Gastrocnemius medialis (tissue), 4 donors: ENCODE measurements around the gene ZNF598. TPM values are rescaled to one million over a fixed set of nuclear protein-coding genes. Genes with fewer than 3 reads are reported as not detected.

Experiments used
- ATAC-seq, 2 donors: fragments of 150-250 bp; one replicate each; pipeline ENCODE4 v1.9.1; 2016
- DNase-seq, 2 donors: peaks; one replicate each; pipeline ENCODE4 v3.0.0-alpha.2; 2019
- H3K27ac ChIP-seq, 4 donors: fragments of 200-600 bp; sonication (generic); 1 replicate in 1 of 4; 2 replicates in 3 of 4; pipeline ENCODE4 v1.5.1; 2016 to 2018; ENCODE audit warnings: mild to moderate bottlenecking in 2 of 4, moderate library complexity in 1 of 4
- H3K27me3 ChIP-seq, 3 donors: fragments of 200-600 bp; sonication (generic) in 2 of 3; 1 replicate in 1 of 3; 2 replicates in 2 of 3; pipeline versions ENCODE4 v1.5.1 to v1.6.0; 2016 to 2019; ENCODE audit warnings: mild to moderate bottlenecking in 1 of 3, moderate library complexity in 1 of 3
- H3K36me3 ChIP-seq, 2 donors: fragments of 200-600 bp; sonication (generic) in 1 of 2; one replicate each; pipeline ENCODE4 v1.5.1; 2017 to 2018
- H3K4me1 ChIP-seq, 2 donors: fragments of 200-600 bp; sonication (generic) in 1 of 2; one replicate each; pipeline ENCODE4 v1.5.1; 2016 to 2017; ENCODE audit warnings: mild to moderate bottlenecking in 2 of 2
- H3K4me3 ChIP-seq, 4 donors: fragments of 200-600 bp; sonication (generic) in 3 of 4; 1 replicate in 1 of 4; 2 replicates in 3 of 4; pipeline ENCODE4 v1.5.1; 2016 to 2019; ENCODE audit warnings: mild to moderate bottlenecking in 2 of 4
- H3K9me3 ChIP-seq, 3 donors: fragments of 200-600 bp; sonication (generic) in 2 of 3; 1 replicate in 1 of 3; 2 replicates in 2 of 3; pipeline ENCODE4 v1.5.1; 2016 to 2019
- POLR2A ChIP-seq, 2 donors: fragments of 450-650 bp; IDR thresholded peaks; one replicate each; pipeline ENCODE4 v1.6.1; 2017; ENCODE audit warnings: antibody characterized with exemption in 2 of 2, mild to moderate bottlenecking in 2 of 2, moderate library complexity in 2 of 2
- in situ Hi-C, 4 donors: fragments of 200-750 bp; cut with MboI; loops; one replicate each; pipeline versions ENCODE4 v1.15.0 to v1.8.0; 2017; ENCODE audit warnings: low sequenced_read_pairs in 4 of 4
- intact Hi-C: fragments of 100-400 bp; cut with DNase I; formaldehyde crosslinking; loops from one replicate; pipeline ENCODE4 v1.15.1; 2023; ENCODE audit warnings: low total_unique reads
- total RNA-seq, 4 donors: library from RNA; depleted of rRNA; stranded (reverse); fragments of >200 nt; gene quantifications; one replicate each; pipeline versions ENCODE4 v1.1.0 to v1.2.3, GENCODE V29; 2016
- TF ChIP-seq, protein P1 (sequence below), 5 experiments: fragments of 450-650 bp in 3 of 5; fragments of 200-600 bp in 2 of 5; sonication (generic) in 2 of 5; IDR thresholded peaks in 4 of 5; conservative IDR thresholded peaks in 1 of 5; 1 replicate in 4 of 5; 2 replicates in 1 of 5; pipeline ENCODE4 v1.5.1; 2016 to 2019; ENCODE audit warnings: antibody characterized with exemption in 5 of 5, mild to moderate bottlenecking in 3 of 5, moderate library complexity in 3 of 5

Gene ZNF598
- total RNA-seq, 4 donors from 2014 or later: 57.0 to 92.2 (median 75.4) TPM

DNA sequence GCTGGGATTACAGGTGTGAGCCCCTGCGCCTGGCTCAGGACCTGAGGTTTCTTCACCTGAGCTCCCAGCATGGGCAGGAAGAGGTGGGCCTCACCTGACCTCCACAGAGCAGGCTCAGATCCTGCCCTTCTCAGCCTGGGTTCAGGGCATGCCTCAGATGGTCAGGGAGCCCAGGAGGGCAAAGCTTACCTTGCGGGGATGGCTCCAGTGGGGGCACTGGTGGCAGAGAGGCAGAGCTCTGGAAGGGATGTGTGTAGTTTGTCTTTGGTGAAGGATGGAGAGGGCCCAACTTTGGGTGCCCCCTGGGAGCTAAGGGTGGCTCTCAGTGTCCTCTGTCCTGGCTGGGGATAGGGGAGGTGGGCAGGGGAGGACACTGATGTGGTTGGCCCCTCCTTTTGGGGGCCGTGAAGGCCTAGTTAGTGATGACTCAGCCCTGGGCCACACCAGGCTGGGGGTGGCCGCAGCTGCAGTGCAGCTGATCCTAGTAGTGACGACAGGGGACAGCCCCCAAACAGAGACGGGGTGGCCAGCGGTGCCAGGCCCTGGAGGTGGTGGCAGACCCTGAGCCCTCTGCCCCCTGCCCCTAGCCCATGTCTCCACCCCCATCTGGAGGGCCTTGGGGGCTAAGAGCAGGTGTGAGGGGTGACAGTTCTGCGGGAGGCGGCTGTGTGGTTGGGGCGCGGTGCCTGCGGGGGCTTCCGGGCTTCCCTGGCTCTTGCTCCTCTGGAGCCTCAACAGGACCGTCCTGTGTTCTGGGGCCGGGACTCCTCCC lies 22.9 kb upstream of the ZNF598 start:
- intact Hi-C loops (no loop called here), in situ Hi-C loops (no loop called here)
- Histone ChIP-seq H3K27me3 (no peaks in the 10 kb centered on the region), H3K4me3 (peak overlapping the region; percentile 31 to 62 (median 52)), H3K4me1 (peaks cover 0 to 27% of the 10 kb centered on the region in 2 donors), H3K9me3 (no peaks in the 10 kb centered on the region), H3K27ac (peak overlapping the region; percentile 76 to 85 (median 78)), H3K36me3 (no peaks in the 10 kb centered on the region)
- ATAC-seq: peak in 1 of 2 donors; percentile 20
- no peak for TF ChIP-seq POLR2A (IDR thresholded peaks at IDR 0.05)
- TF ChIP-seq, protein P1, sequence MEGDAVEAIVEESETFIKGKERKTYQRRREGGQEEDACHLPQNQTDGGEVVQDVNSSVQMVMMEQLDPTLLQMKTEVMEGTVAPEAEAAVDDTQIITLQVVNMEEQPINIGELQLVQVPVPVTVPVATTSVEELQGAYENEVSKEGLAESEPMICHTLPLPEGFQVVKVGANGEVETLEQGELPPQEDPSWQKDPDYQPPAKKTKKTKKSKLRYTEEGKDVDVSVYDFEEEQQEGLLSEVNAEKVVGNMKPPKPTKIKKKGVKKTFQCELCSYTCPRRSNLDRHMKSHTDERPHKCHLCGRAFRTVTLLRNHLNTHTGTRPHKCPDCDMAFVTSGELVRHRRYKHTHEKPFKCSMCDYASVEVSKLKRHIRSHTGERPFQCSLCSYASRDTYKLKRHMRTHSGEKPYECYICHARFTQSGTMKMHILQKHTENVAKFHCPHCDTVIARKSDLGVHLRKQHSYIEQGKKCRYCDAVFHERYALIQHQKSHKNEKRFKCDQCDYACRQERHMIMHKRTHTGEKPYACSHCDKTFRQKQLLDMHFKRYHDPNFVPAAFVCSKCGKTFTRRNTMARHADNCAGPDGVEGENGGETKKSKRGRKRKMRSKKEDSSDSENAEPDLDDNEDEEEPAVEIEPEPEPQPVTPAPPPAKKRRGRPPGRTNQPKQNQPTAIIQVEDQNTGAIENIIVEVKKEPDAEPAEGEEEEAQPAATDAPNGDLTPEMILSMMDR (IDR thresholded peaks at IDR 0.05 in 4 of 5, conservative IDR thresholded peaks at IDR 0.05 in 1 of 5): no peak
- DNase-seq: no peak

- ATAC-seq: peak; percentile 22 to 23
- Histone ChIP-seq H3K4me3 (peak overlapping the region in 3 of 4 donors; percentile 6 to 62 (median 17)), H3K9me3 (no peaks in the 10 kb centered on the region), H3K36me3 (no peaks in the 10 kb centered on the region), H3K27ac (peak overlapping the region; percentile 76 to 85 (median 78)), H3K4me1 (peaks cover 0 to 29% of the 10 kb centered on the region in 2 donors), H3K27me3 (no peaks in the 10 kb centered on the region)
- intact Hi-C loops (no loop called here), in situ Hi-C loops (no loop called here)
- no peak for DNase-seq
- no peak for TF ChIP-seq POLR2A (IDR thresholded peaks at IDR 0.05)
- TF ChIP-seq, protein P1 (IDR thresholded peaks at IDR 0.05 in 4 of 5, conservative IDR thresholded peaks at IDR 0.05 in 1 of 5): no peak
Measured at GRCh38 chr16:2031081-2031577, 21.5 kb upstream of the ZNF598 start.

GRCh38 chr16:2030036-2030435 lies 20.4 kb upstream of the ZNF598 start:
- DNase-seq: no peak
- in situ Hi-C loops: no loop called here

GRCh38 chr16:2029350-2029749 lies 19.7 kb upstream of the ZNF598 start:
- DNase-seq (no peak), ATAC-seq (no peak)
- Histone ChIP-seq H3K27ac (peak overlapping the region; percentile 76 to 85 (median 78)), H3K9me3 (no peaks in the 10 kb centered on the region), H3K36me3 (no peaks in the 10 kb centered on the region), H3K4me1 (peaks cover 0 to 20% of the 10 kb centered on the region in 2 donors), H3K4me3 (peak overlapping the region; percentile 25 to 62 (median 32)), H3K27me3 (no peaks in the 10 kb centered on the region)
- TF ChIP-seq POLR2A (IDR thresholded peaks at IDR 0.05): no peak
- TF ChIP-seq, protein P1 (IDR thresholded peaks at IDR 0.05 in 4 of 5, conservative IDR thresholded peaks at IDR 0.05 in 1 of 5): no peak
- intact Hi-C loops: no loop called here
- in situ Hi-C loops: no loop called here

More at GRCh38 chr16:2030036-2030435, 20.4 kb upstream of the ZNF598 start:
- intact Hi-C loops: no loop called here
- Histone ChIP-seq H3K4me3 (peak overlapping the region; percentile 17 to 62 (median 32)), H3K27ac (peak overlapping the region; percentile 76 to 85 (median 78)), H3K4me1 (peaks cover 0 to 22% of the 10 kb centered on the region in 2 donors), H3K27me3 (no peaks in the 10 kb centered on the region), H3K36me3 (no peaks in the 10 kb centered on the region), H3K9me3 (no peaks in the 10 kb centered on the region)
- TF ChIP-seq POLR2A (IDR thresholded peaks at IDR 0.05): no peak
- TF ChIP-seq, protein P1 (IDR thresholded peaks at IDR 0.05 in 4 of 5, conservative IDR thresholded peaks at IDR 0.05 in 1 of 5): no peak
- ATAC-seq: no peak
